ENCODE results near the gene WNT10A. TPM values are rescaled to one million over a fixed set of nuclear protein-coding genes. Genes with fewer than 3 reads are reported as not detected.

WNT10A gene
- polyA plus RNA-seq, 1 experiment = not detected

- POLR2A ChIA-PET = no interaction called here
- Histone ChIP-seq H3K27me3 (ENCODE audit: control insufficient read depth, insufficient read depth, low read length) (peaks cover 51% of the 10 kb centered on the region), H3K36me3 (ENCODE audit: control insufficient read depth, insufficient read depth, low read length) (no peaks in the 10 kb centered on the region), H3K4me3 (ENCODE audit: low read depth, low read length) (no peak overlapping the region)
- CTCF ChIA-PET = interaction anchor here (1.0 to 24.5 kb wide), 3 partner anchors 5 to 36 kb away, joined by 4 to 726 read pairs (median 726); partner anchors contain the start of gene WNT10A
- no peak for TF ChIP-seq CTCF (IDR thresholded peaks at IDR 0.05; ENCODE audit: insufficient read depth, low read depth, low read length)
- DNase-seq (ENCODE audit: low read depth) = no peak
Measured at GRCh38 chr2:218883491-218884490, 3.1 kb downstream of the WNT10A start.

GRCh38 chr2:218884519-218884918, 3.9 kb downstream of the WNT10A start:
- DNase-seq (ENCODE audit: low read depth) = no peak
- no peaks in the 10 kb centered on the region for H3K36me3 ChIP-seq (ENCODE audit: control insufficient read depth, insufficient read depth, low read length)
- no peak for TF ChIP-seq CTCF (IDR thresholded peaks at IDR 0.05; ENCODE audit: insufficient read depth, low read depth, low read length)
- H3K4me3 ChIP-seq (ENCODE audit: low read depth, low read length) = no peak overlapping the region
- peaks cover 48% of the 10 kb centered on the region for H3K27me3 ChIP-seq (ENCODE audit: control insufficient read depth, insufficient read depth, low read length)
- ChIA-PET CTCF (interaction anchor here (0.7 to 24.5 kb wide), 3 partner anchors 6 to 50 kb away, joined by 3 to 726 read pairs (median 726); partner anchors contain the start of gene WNT10A), POLR2A (no interaction called here)

- POLR2A ChIA-PET = no interaction called here
- CTCF ChIA-PET = interaction anchor here (1.5 to 24.5 kb wide), 3 partner anchors 7 to 109 kb away, joined by 4 to 726 read pairs (median 726); partner anchors contain the start of gene WNT10A
- DNase-seq (ENCODE audit: low read depth) = no peak
- Histone ChIP-seq H3K4me3 (ENCODE audit: low read depth, low read length) (no peak overlapping the region), H3K27me3 (ENCODE audit: control insufficient read depth, insufficient read depth, low read length) (peaks cover 45% of the 10 kb centered on the region), H3K36me3 (ENCODE audit: control insufficient read depth, insufficient read depth, low read length) (no peaks in the 10 kb centered on the region)
- TF ChIP-seq CTCF (IDR thresholded peaks at IDR 0.05; ENCODE audit: insufficient read depth, low read depth, low read length) = no peak
Measured at GRCh38 chr2:218885981-218886947, 5.6 kb downstream of the WNT10A start.

- ChIA-PET POLR2A (no interaction called here), CTCF (interaction anchor here (0.6 to 24.5 kb wide), 5 partner anchors 8 to 572 kb away, joined by 3 to 726 read pairs (median 4); partner anchors contain the start of gene WNT10A)
- H3K36me3 ChIP-seq (ENCODE audit: control insufficient read depth, insufficient read depth, low read length) = no peaks in the 10 kb centered on the region
- DNase-seq (ENCODE audit: low read depth) = no peak
- no peak overlapping the region for H3K4me3 ChIP-seq (ENCODE audit: low read depth, low read length)
- peaks cover 38% of the 10 kb centered on the region for H3K27me3 ChIP-seq (ENCODE audit: control insufficient read depth, insufficient read depth, low read length)
- no peak for TF ChIP-seq CTCF (IDR thresholded peaks at IDR 0.05; ENCODE audit: insufficient read depth, low read depth, low read length)
Measured at GRCh38 chr2:218887079-218887478, 6.4 kb downstream of the WNT10A start.
